ENCODE data around the gene SECTM1. TPM values are rescaled to one million over a fixed set of nuclear protein-coding genes. Genes with fewer than 3 reads are reported as not detected.

The SECTM1 gene
- total and polyA plus RNA-seq, 9 of the 15 experiments (the other 6 are each of a cell fraction or from before 2014, with no cell fraction given) = 0.11 to 0.46 (median 0.18) TPM; not detected in 6

DNA sequence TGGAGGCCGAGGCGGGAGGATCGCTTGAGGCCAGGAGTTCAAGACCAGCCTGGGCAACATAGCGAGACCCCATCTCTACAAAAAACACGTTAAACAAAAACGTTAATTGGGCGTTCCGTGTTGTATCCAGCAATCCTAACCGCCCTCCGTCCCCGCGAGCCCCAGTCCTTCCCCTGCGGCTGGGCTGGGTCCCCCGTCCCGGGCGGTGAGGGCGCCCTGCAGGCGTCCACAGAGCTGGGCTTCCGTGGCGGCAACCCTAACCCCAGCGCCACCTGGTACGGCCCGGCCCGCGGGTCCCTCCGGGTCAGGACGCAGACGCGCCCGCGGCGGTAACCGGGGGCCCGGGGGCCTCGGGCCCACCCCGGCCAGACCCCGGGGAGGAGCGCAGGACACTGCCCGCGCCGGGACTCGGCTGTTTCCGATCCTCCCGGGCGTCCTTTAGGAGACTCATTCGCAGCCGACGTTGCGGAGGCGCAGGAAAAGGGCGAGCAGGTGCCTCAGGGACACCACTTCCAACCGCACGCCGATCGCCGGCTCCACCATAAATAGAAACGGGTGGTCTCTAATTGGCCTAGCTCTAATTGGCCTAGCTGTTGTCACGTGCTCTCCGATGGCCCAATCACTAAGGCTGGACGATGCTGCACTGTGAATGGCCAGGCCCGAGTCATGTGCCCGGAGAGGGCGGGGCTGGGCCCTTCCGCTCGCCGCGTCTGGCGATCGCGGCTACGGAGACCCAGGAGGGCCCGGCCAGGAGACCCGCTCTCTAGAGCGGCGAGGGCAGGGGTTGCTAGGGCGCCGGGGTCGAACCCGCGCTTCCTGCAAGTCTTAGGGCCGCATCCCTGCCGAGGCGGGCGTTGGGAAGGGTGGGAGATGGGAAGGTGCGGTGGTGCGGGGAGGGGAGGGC, 41.1 kb downstream of the SECTM1 start (continued):
- TF ChIP-seq SRSF9 (IDR thresholded peaks at IDR 0.05; ENCODE audit: borderline replicate concordance, low read depth, low read length) = no peak
- no peak for TF ChIP-seq MBD1 (CRISPR knock-in tag; IDR thresholded peaks at IDR 0.05)
- no peak for TF ChIP-seq SMAD2 (IDR thresholded peaks at IDR 0.05; ENCODE audit: low read depth, low read length)
- TF ChIP-seq, protein P1, sequence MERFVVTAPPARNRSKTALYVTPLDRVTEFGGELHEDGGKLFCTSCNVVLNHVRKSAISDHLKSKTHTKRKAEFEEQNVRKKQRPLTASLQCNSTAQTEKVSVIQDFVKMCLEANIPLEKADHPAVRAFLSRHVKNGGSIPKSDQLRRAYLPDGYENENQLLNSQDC (CRISPR knock-in tag; IDR thresholded peaks at IDR 0.05) = no peak
- TF ChIP-seq ZBTB5 (IDR thresholded peaks at IDR 0.05) = no peak
- TF ChIP-seq PKNOX1 (IDR thresholded peaks at IDR 0.05) = peak; percentile 24; the same call in 1 of the 2 replicates
- no peak for TF ChIP-seq CBX2 (IDR thresholded peaks at IDR 0.05; ENCODE audit: insufficient read depth, low read length, poor library complexity, severe bottlenecking)
- peak; percentile 90 for TF ChIP-seq CBFA2T2 (conservative IDR thresholded peaks at IDR 0.05)
- no peak; a peak in 1 of 4 replicates for TF ChIP-seq MLX (CRISPR knock-in tag; conservative IDR thresholded peaks at IDR 0.05)
- no peak for TF ChIP-seq ZBTB2 (IDR thresholded peaks at IDR 0.05)
- no peak for TF ChIP-seq RFX5 (IDR thresholded peaks at IDR 0.05; ENCODE audit: low read depth, low read length)
- TF ChIP-seq KLF1 (tag; IDR thresholded peaks at IDR 0.05) = no peak
- peak; percentile 84; the same call in 1 of the 2 replicates for TF ChIP-seq SP1 (CRISPR knock-in tag; IDR thresholded peaks at IDR 0.05)
- peak; percentile 29; the same call in 1 of the 2 replicates for TF ChIP-seq E2F4 (CRISPR knock-in tag; IDR thresholded peaks at IDR 0.05; ENCODE audit: low read depth)
- no peak for TF ChIP-seq MIER1 (IDR thresholded peaks at IDR 0.05; ENCODE audit: low read depth)
- TF ChIP-seq, protein P2, sequence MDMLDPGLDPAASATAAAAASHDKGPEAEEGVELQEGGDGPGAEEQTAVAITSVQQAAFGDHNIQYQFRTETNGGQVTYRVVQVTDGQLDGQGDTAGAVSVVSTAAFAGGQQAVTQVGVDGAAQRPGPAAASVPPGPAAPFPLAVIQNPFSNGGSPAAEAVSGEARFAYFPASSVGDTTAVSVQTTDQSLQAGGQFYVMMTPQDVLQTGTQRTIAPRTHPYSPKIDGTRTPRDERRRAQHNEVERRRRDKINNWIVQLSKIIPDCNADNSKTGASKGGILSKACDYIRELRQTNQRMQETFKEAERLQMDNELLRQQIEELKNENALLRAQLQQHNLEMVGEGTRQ (CRISPR knock-in tag; IDR thresholded peaks at IDR 0.05) = peak; percentile 100
